TTC549 (cell line): Measurements from ENCODE around the gene SDSL.

ENCODE experiments used
- FAIRE-seq: peaks from 2 replicates; lab custom pipeline; 2012; peaks lifted over from hg19 to GRCh38; lab: Jason Lieb, UNC

The SDSL gene

GRCh38 chr12:113396828-113397496 lies 25.2 kb upstream of the SDSL start:
- FAIRE-seq, result no peak

GRCh38 chr12:113397497-113398197 lies 24.5 kb upstream of the SDSL start:
- FAIRE-seq, result no peak

- FAIRE-seq, result no peak
Measured at GRCh38 chr12:113398346-113399290, 23.6 kb upstream of the SDSL start.

DNA sequence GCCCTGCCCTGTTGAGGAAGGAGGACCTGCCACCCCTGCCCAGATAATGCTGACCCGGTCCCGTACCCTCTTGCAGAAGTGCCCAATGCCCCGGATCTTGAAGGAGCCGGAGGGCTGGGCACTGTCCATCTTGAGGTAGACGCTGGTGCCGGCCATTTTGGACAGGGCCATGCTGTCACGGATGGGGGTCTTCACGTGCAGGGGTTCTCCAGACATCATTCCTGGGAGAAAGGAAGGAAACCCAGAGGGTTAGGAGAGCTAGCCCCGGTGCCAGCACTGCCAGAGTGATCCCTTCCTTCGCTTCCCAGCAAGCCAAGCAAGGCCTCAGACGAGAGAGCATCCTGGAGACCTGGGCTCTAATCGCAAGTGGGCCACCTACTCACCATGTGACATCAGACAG lies 22.7 kb upstream of the SDSL start:
- FAIRE-seq, result no peak

GRCh38 chr12:113400362-113400761 lies 21.8 kb upstream of the SDSL start:
- no peak for FAIRE-seq

- FAIRE-seq, result no peak
Measured at GRCh38 chr12:113401066-113402000, 20.8 kb upstream of the SDSL start.

DNA sequence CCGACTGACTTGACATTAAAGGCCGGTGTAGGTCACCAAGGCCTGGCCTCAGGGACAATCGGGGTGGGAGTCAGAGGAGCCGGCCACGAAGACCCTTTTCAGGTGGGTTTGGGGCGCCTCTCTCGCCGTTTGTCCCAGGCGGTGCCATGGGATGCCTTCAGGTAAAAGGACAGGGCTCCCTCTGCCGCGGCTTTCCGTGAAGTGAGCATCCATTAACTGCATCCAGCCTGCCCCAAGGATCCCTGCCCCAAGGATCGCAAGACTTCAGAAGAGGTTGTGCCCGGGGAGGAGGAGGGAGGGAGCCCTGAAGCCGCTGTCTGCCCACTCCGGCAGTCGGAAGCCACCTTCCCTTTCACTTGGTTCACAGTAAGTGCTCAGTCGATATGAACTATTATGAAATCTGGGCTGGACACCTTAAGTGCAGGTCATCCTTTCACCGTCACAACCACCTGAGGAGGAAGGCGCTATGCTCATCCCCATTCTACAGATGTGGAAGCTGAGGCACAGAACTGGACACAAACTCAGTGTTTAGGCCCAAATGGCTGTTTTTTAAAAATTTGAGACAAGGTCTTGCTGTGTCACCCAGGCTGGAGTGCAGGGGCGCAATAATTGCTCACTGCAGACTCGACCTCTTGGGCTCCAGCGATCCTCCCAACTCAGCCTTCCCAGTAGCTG lies 19.5 kb upstream of the SDSL start:
- no peak for FAIRE-seq

GRCh38 chr12:113403435-113404415 lies 18.5 kb upstream of the SDSL start, which contains the start of gene SDS:
Gene SDS, minus strand, starts transcription at chr12:113403887. Its CDS starts 4,179 bp downstream, at chr12:113399708.
- no peak for FAIRE-seq

GRCh38 chr12:113405694-113406093 lies 16.5 kb upstream of the SDSL start:
- no peak for FAIRE-seq

- no peak for FAIRE-seq
Measured at GRCh38 chr12:113407931-113408600, 14.1 kb upstream of the SDSL start.

DNA sequence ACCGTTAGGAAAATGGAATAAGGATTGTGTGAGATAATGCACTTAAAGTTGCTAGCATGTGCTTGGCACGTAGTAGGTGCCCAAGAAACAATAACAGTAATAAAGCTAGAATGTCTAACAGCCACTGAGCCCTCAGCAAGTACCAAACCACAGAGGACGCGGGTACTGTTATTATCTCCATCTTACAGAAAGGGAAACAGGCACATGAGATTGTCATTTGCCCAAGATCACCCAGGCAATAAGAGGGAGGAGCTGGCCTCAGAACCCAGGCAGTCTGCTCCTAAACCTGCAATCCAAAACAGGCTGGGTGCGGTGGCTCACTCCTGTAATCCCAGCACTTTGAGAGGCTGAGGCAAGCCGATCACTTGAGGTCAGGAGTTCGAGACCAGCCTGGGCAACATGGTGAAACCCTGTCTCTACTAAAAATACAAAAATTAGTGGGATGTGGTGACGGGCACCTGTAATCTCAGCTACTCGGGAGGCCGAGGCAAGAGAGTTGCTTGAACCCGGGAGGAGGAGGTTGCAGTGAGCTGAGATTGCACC lies 13.4 kb upstream of the SDSL start:
- FAIRE-seq, result no peak

DNA sequence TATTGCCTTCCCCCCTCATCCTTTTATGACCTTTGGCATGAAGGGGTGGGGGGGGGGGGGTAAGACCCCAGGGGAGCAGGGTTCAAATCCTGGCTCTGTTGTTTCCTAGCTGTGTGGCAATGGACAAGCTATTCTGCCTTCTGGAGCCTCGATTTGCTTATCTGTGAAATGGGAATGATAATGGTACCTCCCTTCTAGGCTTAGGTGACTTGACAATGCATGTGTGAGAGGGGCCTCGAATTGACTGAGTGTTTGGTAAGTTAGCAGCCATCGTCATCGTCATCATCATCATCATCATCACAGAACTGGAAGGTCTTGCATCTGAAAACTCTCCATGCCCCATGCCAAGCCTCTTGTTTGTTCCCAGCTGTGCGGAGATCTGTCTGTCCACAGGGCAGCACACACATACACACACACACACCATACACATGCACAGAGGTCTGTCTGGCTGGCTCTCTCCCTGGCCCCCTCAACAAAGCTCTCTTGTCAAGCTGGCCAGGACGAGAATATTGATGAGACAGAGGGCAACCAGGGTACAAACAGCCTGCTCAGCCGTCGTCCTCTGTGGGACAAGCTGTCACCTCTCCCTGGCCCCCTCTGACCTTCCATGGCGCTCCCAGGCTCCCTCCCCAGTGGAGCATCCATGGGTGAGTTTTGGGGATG lies 12.6 kb upstream of the SDSL start:
- no peak for FAIRE-seq

DNA sequence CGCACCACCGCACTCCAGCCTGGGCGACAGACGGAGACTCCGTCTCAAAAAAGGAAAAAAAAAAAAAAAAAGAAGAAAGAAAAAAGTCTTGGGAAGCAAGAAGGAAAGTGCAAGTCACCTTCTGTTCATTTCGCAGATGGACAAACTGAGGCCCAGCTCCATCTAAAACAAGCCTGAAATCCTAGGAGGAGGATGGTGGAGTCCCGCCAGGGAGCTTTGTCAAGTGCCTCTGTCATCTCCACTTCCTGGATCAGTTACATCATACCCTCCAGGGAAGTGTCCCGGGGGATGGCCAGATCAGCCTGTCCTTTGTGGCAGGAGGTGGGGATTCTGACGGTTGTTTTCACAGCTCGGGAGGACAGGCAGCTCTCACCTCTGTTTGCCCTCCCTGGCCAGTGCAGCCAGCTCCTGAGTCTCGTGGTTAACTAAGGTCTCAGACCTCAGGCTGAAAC lies 8.7 kb upstream of the SDSL start:
- FAIRE-seq, result no peak

GRCh38 chr12:113414519-113415038 lies 7.6 kb upstream of the SDSL start:
- FAIRE-seq, result no peak

DNA sequence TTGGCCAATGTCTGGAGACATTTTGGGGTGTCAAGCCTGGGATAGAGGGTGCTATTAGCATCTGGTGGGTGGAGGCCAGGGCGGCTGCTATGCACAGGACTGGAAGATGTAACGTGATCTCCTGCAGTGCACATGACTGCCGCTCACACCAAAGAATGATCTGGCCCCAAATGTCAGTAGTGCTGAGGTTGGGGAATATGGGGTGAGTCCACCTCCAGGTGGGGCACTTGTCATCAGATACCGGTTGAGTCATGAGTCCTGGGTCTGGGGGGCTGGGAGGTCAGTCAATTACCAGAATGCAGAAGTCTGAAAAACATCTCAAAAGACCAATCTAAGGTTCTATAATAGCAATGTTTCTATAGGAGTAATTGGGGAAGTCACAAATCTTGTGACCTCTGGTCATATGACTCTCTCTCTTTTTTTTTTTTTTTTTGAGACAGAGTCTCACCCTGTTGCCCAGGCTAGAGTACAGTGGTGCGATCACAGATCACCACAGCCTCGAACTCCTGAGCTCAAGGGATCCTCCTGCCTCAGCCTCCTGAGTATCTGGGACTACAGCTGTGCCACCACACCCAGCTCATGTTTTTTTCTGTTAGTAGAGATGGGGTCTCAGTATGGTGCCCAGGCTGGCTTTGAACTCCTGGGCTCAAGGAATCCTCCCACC lies 6.0 kb upstream of the SDSL start:
- FAIRE-seq, result no peak

GRCh38 chr12:113418213-113418879 lies 3.8 kb upstream of the SDSL start:
- no peak for FAIRE-seq

DNA sequence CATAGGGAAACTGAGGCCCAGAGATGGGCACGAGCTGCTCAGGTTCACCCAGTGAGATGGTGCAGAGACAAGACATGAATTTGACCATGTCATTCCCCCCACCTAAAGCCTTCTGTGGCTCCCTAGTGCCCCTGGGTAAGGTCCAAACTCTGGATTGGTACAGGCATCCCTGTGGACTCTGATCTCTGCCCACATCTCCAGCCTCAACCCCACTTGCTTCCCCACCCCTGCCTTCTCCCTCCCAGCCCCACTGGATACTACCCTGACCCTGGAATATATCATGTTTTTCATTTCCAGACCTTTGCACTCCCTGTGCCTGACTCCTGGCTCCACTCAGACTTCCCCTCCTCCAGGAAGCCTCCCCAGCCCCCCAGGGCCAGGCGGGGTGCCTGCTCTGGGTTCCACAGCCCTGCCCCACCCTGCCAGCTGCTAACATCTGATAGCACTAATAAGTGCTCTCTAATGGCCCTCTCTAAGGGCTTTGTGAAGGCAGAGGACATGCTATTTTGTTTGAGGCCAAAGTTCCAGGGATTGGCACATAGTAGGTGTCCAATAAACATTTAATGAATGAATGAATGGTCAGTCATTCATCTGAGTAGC lies 1.1 kb upstream of the SDSL start:
- no peak for FAIRE-seq
